GM18951 (cell line): ENCODE measurements around the gene PALD1.

Experiments used
- POLR2A ChIP-seq: IDR thresholded peaks from 4 replicates; pipeline ENCODE4 v1.6.1; 2011; ENCODE audit warnings: mild to moderate bottlenecking; ENCODE audit not compliant: insufficient read length, insufficient read depth; ENCODE audit errors: extremely low read depth
- in situ Hi-C: fragments of 300-500 bp; cut with MboI; formaldehyde crosslinking; loops from one replicate; pipeline ENCODE4 v1.12.0; 2022; ENCODE audit warnings: low sequenced_read_pairs, mixed read lengths, inconsistent platforms; ENCODE audit not compliant: unreplicated experiment

Gene PALD1

DNA sequence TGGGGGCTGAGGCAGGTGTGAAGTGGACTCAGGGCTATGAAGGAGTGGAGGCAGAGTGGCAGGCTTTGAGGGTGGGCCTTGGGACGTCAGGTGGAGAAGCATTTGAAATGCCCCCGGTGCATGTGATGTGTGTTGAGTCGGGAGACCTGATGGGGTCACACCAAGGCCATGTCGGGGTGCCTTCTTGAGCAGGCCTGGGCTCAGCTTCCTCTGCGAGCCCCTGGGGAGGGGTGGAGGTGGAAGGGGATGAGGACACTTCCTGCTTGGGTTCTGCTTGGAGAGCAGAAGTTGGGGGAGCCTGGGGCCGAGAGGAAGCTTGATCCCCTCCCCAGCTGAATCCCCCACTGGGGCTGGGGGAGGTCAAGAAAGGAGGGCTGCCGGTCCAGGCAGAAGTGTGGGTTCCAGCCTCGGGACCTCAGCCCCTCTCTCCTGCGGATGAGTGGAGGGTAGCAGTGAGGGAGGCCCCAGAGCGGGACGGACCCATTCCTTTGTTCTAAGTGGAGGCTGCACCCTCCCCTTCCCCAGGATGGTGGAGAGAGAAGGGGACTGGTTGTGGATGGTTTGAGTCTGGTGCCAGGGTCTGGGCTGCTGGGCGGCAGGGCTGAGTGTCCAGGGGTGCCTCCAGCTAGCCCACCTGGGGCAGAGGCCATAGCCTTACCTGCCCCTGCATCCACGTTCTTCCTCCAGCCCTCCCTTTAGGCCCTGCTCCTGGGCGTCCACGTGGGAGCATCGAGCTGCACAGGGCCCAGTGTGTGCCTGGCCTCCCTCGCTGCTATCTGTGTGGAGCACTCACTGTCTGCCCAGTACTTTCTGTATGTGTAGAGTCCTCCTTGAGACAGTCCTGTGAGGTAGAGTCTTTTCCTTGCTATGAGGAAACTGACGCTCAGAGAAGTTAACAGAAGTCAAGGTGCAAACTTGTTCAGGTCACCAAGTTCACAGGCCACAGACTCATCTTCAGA, 87.3 kb downstream of the PALD1 start:
- in situ Hi-C loops = no loop called here

DNA sequence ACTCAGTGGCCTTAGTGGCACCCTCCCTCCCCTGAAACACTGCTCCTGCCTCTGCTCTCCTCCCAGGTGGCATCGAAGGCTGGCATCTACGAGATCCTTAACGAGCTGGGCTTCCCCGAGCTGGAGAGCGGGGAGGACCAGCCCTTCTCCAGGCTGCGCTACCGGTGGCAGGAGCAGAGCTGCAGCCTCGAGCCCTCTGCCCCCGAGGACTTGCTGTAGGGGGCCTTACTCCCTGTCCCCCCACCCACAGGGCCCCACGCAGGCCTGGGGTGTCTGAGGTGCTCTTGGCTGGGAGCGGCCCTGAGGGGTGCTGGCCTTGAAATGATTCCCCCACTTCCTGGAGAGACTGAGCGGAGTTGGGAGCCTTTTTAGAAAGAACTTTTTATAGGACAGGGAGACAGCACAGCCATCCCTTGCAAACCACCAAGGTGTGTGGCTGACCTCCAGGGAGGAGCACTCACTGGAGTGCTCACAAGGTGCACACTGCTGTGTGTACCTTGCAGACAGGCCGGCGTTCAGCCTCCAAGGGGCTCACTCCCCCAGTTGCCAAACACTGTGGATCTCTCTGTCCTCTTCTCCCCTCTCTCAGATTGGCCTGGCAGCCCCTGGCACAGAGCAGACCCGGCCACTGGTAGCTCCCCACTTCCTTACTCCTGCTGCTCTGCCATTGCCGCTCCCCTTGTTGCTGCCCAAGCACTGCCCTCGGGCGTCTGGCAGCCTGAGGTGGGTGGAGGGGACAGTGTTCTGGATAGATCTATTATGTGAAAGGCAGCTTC, 88.1 kb downstream of the PALD1 start:
- in situ Hi-C loops = no loop called here

More for the DNA sequence above, 87.3 kb downstream of the PALD1 start:
- no peak for TF ChIP-seq POLR2A

GRCh38 chr10:70567603-70568002, 89.0 kb downstream of the PALD1 start:
- in situ Hi-C loops = no loop called here

More for the DNA sequence above, 88.1 kb downstream of the PALD1 start:
- TF ChIP-seq POLR2A = no peak

DNA sequence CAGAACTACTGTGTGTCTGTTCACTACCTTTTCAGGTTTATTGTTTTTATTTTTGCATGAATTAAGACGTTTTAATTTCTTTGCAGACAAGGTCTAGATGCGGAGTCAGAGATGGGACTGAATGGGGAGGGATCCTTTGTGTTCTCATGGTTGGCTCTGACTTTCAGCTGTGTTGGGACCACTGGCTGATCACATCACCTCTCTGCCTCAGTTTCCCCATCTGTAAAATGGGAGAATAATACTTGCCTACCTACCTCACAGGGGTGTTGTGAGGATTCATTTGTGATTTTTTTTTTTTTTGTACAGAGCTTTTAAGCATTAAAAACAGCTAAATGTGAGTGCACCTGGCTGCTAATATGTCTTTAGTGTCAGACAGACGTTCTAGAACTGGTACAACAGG, 89.5 kb downstream of the PALD1 start:
- in situ Hi-C loops = no loop called here
- no peak for TF ChIP-seq POLR2A

More at GRCh38 chr10:70567603-70568002, 89.0 kb downstream of the PALD1 start:
- no peak for TF ChIP-seq POLR2A

GRCh38 chr10:70568781-70569495, 90.4 kb downstream of the PALD1 start:
- TF ChIP-seq POLR2A = no peak
- in situ Hi-C loops = no loop called here

GRCh38 chr10:70571236-70571635, 92.7 kb downstream of the PALD1 start:
- TF ChIP-seq POLR2A = no peak
- in situ Hi-C loops = no loop called here

DNA sequence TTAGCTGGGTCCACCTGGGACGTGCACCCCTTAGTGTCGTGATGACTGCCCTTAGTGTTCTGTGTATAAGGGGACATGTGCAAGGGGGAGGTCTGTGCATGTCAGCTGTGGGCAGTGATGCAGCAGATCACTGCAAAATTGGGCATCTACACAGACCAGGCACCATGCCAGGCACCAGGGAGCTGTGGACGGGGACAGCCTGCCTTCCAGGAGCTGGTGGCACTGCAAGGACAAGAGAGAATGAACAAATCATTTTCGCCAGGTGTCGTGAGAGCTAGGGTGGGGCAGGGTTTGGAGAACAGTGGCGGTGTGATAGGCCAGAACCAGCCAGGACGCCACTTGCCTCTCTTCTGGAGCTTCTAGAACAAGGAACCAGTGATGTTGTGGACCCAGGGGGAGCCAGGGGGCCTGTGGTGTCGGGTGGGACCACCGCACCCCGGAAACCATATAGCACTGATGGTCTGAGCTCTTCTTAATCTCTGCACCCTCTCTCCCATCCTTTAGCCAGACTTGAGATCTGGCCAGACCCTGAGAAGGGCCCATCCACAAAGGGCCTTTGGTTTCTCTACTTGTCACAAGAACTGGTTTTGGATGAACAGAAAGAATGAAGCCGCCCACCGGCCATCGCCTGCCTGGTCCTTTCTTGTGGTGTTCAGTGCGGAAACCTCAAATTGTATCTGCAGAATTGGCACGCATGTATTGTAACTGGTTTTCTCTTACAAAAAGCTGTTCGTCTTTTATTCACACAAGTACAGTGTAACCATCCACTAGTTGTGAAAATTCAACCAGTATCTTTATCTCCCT, 93.3 kb downstream of the PALD1 start:
- in situ Hi-C loops = no loop called here
- TF ChIP-seq POLR2A = no peak

- in situ Hi-C loops = no loop called here
- TF ChIP-seq POLR2A = no peak
Measured at GRCh38 chr10:70573599-70574506, 95.3 kb downstream of the PALD1 start.

DNA sequence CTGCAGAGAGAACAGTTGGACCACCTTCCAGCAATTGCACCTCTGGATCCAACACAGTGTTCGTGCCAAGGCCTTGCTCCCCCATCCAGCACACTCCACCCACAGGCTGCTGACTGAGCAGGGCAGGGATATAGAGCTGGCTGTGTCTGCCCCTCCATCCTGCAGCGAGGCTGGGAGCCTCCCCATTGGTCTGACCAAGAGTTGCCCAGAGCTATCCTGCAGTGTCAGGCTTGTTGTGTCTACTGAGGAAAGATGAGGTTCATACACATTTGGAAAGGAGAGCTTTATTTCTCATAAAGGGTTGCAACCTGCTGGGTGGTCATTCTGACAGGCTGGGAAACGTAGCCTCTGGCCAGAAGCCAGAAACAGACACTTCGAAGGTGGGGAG, 96.9 kb downstream of the PALD1 start:
- in situ Hi-C loops = no loop called here
- no peak for TF ChIP-seq POLR2A

- peak; percentile 44 for TF ChIP-seq POLR2A
- in situ Hi-C loops = no loop called here
Measured at GRCh38 chr10:70575874-70576802, 97.6 kb downstream of the PALD1 start.
